ENCODE data around the gene AVPR2. TPM values are rescaled to one million over a fixed set of nuclear protein-coding genes. Genes with fewer than 3 reads are reported as not detected.

The AVPR2 gene
- polyA plus RNA-seq, 3 donors from 2014 or later: not detected

- Mint-ChIP-seq H3K4me1 (peaks cover 0 to 1% of the 10 kb centered on the region in 2 donors), H3K27ac (peak overlapping the region in 1 of 6 donors; percentile 78), H3K9me3 (peaks cover 0 to 2% (median 0%) of the 10 kb centered on the region in 6 donors), H3K27me3 (ENCODE audit: low read depth in 3 of 3) (peaks cover 13 to 25% (median 24%) of the 10 kb centered on the region in 3 donors), H3K36me3 (no peaks in the 10 kb centered on the region), H3K4me3 (no peak overlapping the region)
- peak; percentile 64 to 73 (median 69) for DNase-seq
These were observed 28.9 kb upstream of the AVPR2 start for GRCh38 chrX:153875391-153876111.

DNA sequence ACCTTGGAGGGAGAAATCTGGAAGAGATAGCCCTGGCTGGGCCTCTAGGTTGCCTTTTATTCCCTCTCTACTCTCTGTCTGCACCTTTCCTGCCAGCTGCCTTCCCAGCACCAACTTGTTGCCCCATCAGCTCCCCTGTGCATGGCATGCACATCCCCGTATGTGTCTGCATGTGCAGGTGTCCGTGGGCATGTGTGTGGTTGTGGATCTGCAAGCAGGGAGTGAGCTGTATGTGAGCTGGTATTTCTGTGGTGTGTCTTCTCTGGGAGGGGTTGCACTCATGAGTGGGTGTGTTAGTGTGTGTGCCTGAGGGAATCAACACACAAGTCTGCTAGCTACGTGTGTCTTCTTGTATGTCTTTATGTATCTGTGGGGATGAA, 28.4 kb upstream of the AVPR2 start:
- no peak for DNase-seq
- H3K27me3 Mint-ChIP-seq (ENCODE audit: low read depth in 3 of 3): peaks cover 12 to 26% (median 25%) of the 10 kb centered on the region in 3 donors
- H3K36me3 Mint-ChIP-seq: no peaks in the 10 kb centered on the region
- H3K9me3 Mint-ChIP-seq: peaks cover 0 to 2% (median 0%) of the 10 kb centered on the region in 6 donors
- no peak overlapping the region for H3K4me3 Mint-ChIP-seq
- H3K27ac Mint-ChIP-seq: peak overlapping the region in 1 of 6 donors; percentile 53
- H3K4me1 Mint-ChIP-seq: peaks cover 0 to 1% of the 10 kb centered on the region in 2 donors

GRCh38 chrX:153877571-153878261, 26.8 kb upstream of the AVPR2 start:
- Mint-ChIP-seq H3K27ac (no peak overlapping the region), H3K36me3 (no peaks in the 10 kb centered on the region), H3K4me1 (peaks cover 0 to 1% of the 10 kb centered on the region in 2 donors), H3K4me3 (no peak overlapping the region), H3K27me3 (ENCODE audit: low read depth in 3 of 3) (peaks cover 10 to 25% (median 22%) of the 10 kb centered on the region in 3 donors), H3K9me3 (no peaks in the 10 kb centered on the region)
- no peak for DNase-seq

DNA sequence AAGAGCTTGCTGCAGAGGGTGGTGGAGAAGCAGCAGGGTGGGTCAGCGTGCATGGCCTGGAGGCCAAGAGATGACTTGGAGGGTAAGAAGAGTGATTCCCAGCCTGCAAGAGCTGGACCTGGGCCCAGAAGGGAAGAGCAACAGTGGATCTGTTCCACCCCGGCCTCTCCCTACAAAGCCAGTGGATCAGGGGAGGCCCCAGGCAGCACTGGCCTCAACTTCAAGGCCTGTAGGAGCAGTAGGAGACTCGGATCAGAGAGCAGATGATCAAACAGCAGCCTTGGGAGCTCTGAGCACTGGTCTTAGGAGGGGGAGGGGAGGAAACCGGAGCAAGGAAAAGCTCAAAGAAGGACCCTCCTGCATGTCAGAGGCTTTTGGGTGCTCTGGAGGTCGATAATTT, 26.1 kb upstream of the AVPR2 start:
- Mint-ChIP-seq H3K36me3 (no peaks in the 10 kb centered on the region), H3K4me1 (peaks cover 0 to 1% of the 10 kb centered on the region in 2 donors), H3K4me3 (no peak overlapping the region), H3K9me3 (no peaks in the 10 kb centered on the region), H3K27ac (peak overlapping the region in 1 of 6 donors; percentile 55), H3K27me3 (ENCODE audit: low read depth in 3 of 3) (peaks cover 10 to 23% (median 22%) of the 10 kb centered on the region in 3 donors)
- DNase-seq: no peak

DNA sequence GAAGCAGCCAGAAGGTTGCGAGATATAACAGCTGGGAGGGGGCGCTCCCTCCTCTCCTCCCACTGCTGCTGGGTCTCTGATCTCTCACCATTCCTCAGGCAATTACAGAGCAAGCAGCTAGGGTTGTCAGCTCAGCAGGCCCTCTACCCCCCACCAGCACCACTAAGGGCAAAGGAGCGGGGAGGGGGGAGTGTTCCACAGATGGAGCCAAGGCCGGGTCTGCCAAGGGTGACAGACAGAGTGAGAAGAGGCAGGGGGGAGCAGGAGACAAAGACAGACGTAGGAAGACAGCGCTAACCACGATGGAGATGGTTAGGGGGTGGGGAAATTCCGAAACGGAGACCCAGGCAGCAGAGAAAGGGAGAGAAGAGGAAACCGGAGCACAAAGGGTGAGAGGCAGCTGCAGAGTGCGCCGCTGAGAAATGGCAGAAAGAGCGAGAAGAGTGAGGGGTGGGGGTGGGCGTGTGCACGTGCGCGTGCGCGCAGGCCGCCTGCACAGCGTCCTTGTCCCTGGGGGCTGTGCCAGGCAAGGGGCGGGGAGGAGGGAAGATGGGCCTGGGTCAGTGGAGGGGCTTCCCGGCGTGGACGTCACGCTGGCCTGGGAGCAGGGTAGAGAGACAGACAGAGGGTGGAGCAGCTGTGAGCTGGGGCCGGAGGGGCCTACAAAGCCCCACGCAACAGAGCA, 25.4 kb upstream of the AVPR2 start:
- peaks cover 0 to 1% of the 10 kb centered on the region in 2 donors for H3K4me1 Mint-ChIP-seq
- peaks cover 10 to 24% (median 23%) of the 10 kb centered on the region in 3 donors for H3K27me3 Mint-ChIP-seq (ENCODE audit: low read depth in 3 of 3)
- H3K27ac Mint-ChIP-seq: no peak overlapping the region
- H3K4me3 Mint-ChIP-seq: no peak overlapping the region
- no peak for DNase-seq
- no peaks in the 10 kb centered on the region for H3K9me3 Mint-ChIP-seq
- H3K36me3 Mint-ChIP-seq: no peaks in the 10 kb centered on the region

DNA sequence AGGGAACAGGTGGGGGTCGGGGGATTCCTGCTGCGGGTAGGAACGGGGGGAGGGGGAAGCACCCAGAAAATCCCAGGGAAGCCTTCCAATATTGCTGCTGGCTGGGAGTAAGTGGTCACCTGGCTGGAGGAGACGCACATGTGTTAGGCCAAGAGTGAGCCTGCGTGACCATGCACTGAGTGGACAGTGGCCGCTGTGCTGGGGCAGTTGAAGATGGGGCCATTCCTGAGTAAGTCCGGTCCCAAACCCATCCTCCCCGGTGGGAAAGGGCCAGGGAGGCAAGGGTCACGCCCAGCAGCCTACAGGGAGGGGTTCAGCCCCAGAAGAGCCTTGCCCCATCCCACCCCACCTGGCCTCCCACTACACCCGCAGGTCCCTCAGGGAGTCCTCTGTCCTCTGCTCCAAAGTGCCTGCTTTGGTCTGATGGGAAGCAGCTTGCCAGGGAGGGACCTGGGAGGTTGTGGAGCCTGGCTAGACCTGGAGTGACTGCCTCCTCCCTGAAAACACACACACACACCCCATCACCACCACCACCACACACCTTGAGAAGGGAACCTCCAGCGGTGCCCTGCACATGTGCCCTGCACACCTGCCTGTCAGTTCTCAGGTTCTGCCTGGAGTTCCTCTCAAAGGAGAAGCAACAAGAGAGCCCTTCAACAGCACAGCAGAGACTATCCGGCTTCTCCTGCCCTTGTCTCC, 24.6 kb upstream of the AVPR2 start:
- H3K27ac Mint-ChIP-seq: no peak overlapping the region
- peaks cover 0 to 4% (median 0%) of the 10 kb centered on the region in 3 donors for H3K36me3 Mint-ChIP-seq
- peaks cover 0 to 1% of the 10 kb centered on the region in 2 donors for H3K4me1 Mint-ChIP-seq
- DNase-seq: no peak
- no peak overlapping the region for H3K4me3 Mint-ChIP-seq
- peaks cover 11 to 25% (median 24%) of the 10 kb centered on the region in 3 donors for H3K27me3 Mint-ChIP-seq (ENCODE audit: low read depth in 3 of 3)
- H3K9me3 Mint-ChIP-seq: no peaks in the 10 kb centered on the region

DNA sequence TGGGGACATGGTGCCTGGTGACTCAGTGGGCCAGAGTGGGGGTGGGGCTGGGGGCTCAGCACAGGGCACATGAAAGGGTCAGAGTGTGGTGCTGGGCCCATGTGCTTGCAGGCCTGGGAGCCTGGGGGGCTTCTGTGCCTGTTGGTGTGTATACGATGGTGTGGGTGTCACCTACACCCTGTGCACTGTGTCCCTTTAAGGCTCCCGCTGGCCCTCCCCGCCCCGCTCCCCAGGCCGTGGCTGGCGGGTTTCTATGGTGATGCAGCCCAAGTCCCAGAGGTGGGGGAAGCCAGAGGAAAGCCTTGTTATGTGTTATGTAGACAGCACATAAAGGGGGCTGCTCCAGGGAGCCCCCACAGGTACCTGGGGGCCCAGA, 24.0 kb upstream of the AVPR2 start:
- Mint-ChIP-seq H3K4me3 (no peak overlapping the region), H3K27me3 (ENCODE audit: low read depth in 3 of 3) (peaks cover 7 to 22% (median 19%) of the 10 kb centered on the region in 3 donors), H3K4me1 (peaks cover 0 to 5% of the 10 kb centered on the region in 2 donors), H3K9me3 (no peaks in the 10 kb centered on the region), H3K36me3 (peaks cover 0 to 4% (median 0%) of the 10 kb centered on the region in 3 donors), H3K27ac (no peak overlapping the region)
- no peak for DNase-seq

- H3K27ac Mint-ChIP-seq: no peak overlapping the region
- DNase-seq: no peak
- H3K36me3 Mint-ChIP-seq: peaks cover 0 to 4% (median 0%) of the 10 kb centered on the region in 3 donors
- H3K4me3 Mint-ChIP-seq: no peak overlapping the region
- peaks cover 4 to 18% (median 16%) of the 10 kb centered on the region in 3 donors for H3K27me3 Mint-ChIP-seq (ENCODE audit: low read depth in 3 of 3)
- H3K4me1 Mint-ChIP-seq: peaks cover 0 to 5% of the 10 kb centered on the region in 2 donors
- H3K9me3 Mint-ChIP-seq: no peaks in the 10 kb centered on the region
These were observed 23.2 kb upstream of the AVPR2 start for GRCh38 chrX:153881281-153881680.

GRCh38 chrX:153882086-153882498, 22.4 kb upstream of the AVPR2 start:
- peaks cover 4 to 14% (median 11%) of the 10 kb centered on the region in 3 donors for H3K27me3 Mint-ChIP-seq (ENCODE audit: low read depth in 3 of 3)
- DNase-seq: no peak
- peaks cover 0 to 5% of the 10 kb centered on the region in 2 donors for H3K4me1 Mint-ChIP-seq
- H3K9me3 Mint-ChIP-seq: no peaks in the 10 kb centered on the region
- H3K4me3 Mint-ChIP-seq: no peak overlapping the region
- no peak overlapping the region for H3K27ac Mint-ChIP-seq
- H3K36me3 Mint-ChIP-seq: peaks cover 0 to 4% (median 0%) of the 10 kb centered on the region in 3 donors

DNA sequence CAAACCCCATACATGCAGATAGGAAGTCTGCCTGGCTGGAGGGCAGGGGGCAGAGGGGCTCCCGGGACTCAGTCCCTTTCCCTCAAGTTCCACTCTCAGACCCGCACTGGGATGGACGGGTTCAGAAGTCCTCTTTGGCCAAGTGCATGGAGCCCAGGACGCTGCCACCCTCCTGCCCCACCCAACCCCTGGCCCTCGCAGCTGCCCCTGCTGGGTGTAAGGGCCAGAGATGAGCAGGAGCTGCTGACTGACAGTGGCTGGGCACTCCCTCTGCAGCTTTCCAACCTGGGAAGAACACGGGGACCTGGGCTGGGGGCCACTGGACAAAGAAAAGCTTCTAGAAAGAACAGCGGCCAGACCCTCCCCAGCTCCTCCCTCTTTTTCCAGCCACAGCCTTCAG, 21.9 kb upstream of the AVPR2 start:
- Mint-ChIP-seq H3K36me3 (peaks cover 0 to 4% (median 0%) of the 10 kb centered on the region in 3 donors), H3K4me1 (peaks cover 0 to 5% of the 10 kb centered on the region in 2 donors), H3K27ac (no peak overlapping the region), H3K27me3 (ENCODE audit: low read depth in 3 of 3) (peaks cover 6 to 15% (median 15%) of the 10 kb centered on the region in 3 donors), H3K9me3 (no peaks in the 10 kb centered on the region), H3K4me3 (no peak overlapping the region)
- DNase-seq: no peak

GRCh38 chrX:153883163-153883843, 21.2 kb upstream of the AVPR2 start:
- H3K4me3 Mint-ChIP-seq: no peak overlapping the region
- H3K27ac Mint-ChIP-seq: no peak overlapping the region
- DNase-seq: no peak
- H3K4me1 Mint-ChIP-seq: peaks cover 0 to 5% of the 10 kb centered on the region in 2 donors
- peaks cover 0 to 4% (median 0%) of the 10 kb centered on the region in 3 donors for H3K36me3 Mint-ChIP-seq
- H3K27me3 Mint-ChIP-seq (ENCODE audit: low read depth in 3 of 3): peaks cover 11 to 14% (median 13%) of the 10 kb centered on the region in 3 donors
- no peaks in the 10 kb centered on the region for H3K9me3 Mint-ChIP-seq

DNA sequence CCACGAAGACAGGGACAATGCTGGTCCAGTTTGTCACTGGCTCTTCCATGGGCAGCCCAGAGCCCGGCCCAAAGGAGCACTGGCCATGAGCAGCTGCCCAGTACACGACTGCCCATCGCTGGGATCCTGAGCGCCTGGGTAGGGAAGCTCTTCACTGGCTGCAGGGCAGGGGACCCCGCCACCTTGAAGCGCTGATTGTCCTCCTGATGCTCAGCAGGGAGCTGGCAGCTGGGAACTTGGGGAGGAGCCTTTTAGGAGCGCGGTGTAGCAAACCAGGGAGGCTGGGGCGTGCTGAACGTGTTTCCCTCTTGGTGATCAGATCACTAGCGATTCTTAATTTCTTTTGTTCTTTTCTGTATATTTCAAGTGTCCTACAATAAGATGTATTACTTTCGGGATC, 20.3 kb upstream of the AVPR2 start:
- DNase-seq: no peak
- Mint-ChIP-seq H3K27ac (no peak overlapping the region), H3K9me3 (no peaks in the 10 kb centered on the region), H3K36me3 (peaks cover 0 to 4% (median 0%) of the 10 kb centered on the region in 3 donors), H3K4me1 (peaks cover 0 to 5% of the 10 kb centered on the region in 2 donors), H3K4me3 (peak overlapping the region in 2 of 5 donors; percentile 38 to 41), H3K27me3 (ENCODE audit: low read depth in 3 of 3) (peaks cover 9 to 13% (median 13%) of the 10 kb centered on the region in 3 donors)

GRCh38 chrX:153884590-153884989, 19.9 kb upstream of the AVPR2 start:
- peak overlapping the region in 2 of 5 donors; percentile 38 to 41 for H3K4me3 Mint-ChIP-seq
- H3K4me1 Mint-ChIP-seq: peaks cover 0 to 4% of the 10 kb centered on the region in 2 donors
- H3K27me3 Mint-ChIP-seq (ENCODE audit: low read depth in 3 of 3): peaks cover 9 to 17% (median 15%) of the 10 kb centered on the region in 3 donors
- no peak overlapping the region for H3K27ac Mint-ChIP-seq
- no peak for DNase-seq
- H3K36me3 Mint-ChIP-seq: peaks cover 0 to 4% (median 0%) of the 10 kb centered on the region in 3 donors
- no peaks in the 10 kb centered on the region for H3K9me3 Mint-ChIP-seq

All from immature natural killer cell (primary cell).